Measurements from ENCODE around the gene ERGIC1.

DNA sequence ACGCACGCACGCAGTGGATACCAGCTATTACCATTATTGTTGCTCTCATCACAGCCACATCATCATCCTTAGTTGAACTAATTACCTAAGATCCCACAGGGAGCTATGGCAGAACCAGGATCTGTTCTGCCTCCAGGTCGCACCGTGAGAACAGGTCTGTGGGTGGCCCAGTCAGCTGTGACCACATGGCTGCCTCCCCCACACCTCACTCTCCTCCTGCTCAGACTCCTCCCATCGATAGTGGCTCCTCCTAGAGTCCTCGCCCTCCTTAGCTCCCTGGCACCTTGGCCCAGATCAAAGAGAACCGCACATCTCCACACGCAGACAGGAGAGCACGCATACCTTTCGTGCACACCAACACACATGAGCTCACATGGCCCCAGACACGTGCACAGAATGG, 92.7 kb downstream of the ERGIC1 start:
- TF ChIP-seq, protein P1, sequence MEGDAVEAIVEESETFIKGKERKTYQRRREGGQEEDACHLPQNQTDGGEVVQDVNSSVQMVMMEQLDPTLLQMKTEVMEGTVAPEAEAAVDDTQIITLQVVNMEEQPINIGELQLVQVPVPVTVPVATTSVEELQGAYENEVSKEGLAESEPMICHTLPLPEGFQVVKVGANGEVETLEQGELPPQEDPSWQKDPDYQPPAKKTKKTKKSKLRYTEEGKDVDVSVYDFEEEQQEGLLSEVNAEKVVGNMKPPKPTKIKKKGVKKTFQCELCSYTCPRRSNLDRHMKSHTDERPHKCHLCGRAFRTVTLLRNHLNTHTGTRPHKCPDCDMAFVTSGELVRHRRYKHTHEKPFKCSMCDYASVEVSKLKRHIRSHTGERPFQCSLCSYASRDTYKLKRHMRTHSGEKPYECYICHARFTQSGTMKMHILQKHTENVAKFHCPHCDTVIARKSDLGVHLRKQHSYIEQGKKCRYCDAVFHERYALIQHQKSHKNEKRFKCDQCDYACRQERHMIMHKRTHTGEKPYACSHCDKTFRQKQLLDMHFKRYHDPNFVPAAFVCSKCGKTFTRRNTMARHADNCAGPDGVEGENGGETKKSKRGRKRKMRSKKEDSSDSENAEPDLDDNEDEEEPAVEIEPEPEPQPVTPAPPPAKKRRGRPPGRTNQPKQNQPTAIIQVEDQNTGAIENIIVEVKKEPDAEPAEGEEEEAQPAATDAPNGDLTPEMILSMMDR (IDR thresholded peaks at IDR 0.05) = no peak
- no peak for TF ChIP-seq EP300 (IDR thresholded peaks at IDR 0.05)

Data from tibial nerve (tissue), 4 donors.